Amniotic stem cell (primary cell): ENCODE measurements around the gene KRTAP6-3.

Experiments
- DNase-seq: peaks from one replicate; lab custom pipeline; 2025; lab: John Stamatoyannopoulos, UW

KRTAP6-3 gene

GRCh38 chr21:30592140-30592539 is at the start of gene KRTAP6-3:
TSS of gene KRTAP6-3 (plus strand) at chr21:30592440. CDS start at chr21:30592446, 6 bp downstream.
- DNase-seq: no peak

GRCh38 chr21:30552782-30553181 is 39.5 kb upstream of the KRTAP6-3 start:
- DNase-seq: no peak

- no peak for DNase-seq
Observed at GRCh38 chr21:30555095-30555494, 37.1 kb upstream of the KRTAP6-3 start.

- no peak for DNase-seq
Observed at GRCh38 chr21:30561264-30561895, 30.9 kb upstream of the KRTAP6-3 start, which contains the start of gene KRTAP19-7. TSS of gene KRTAP19-7 (minus strand) at chr21:30561314. CDS start at chr21:30561289, 25 bp downstream.

GRCh38 chr21:30561957-30562356 is 30.3 kb upstream of the KRTAP6-3 start:
- no peak for DNase-seq

GRCh38 chr21:30563072-30563471 is 29.2 kb upstream of the KRTAP6-3 start:
- DNase-seq: no peak

- DNase-seq: no peak
Observed at GRCh38 chr21:30563630-30564029, 28.6 kb upstream of the KRTAP6-3 start.

- no peak for DNase-seq
Observed at GRCh38 chr21:30567617-30568016, 24.6 kb upstream of the KRTAP6-3 start.

GRCh38 chr21:30577766-30578165 is 14.5 kb upstream of the KRTAP6-3 start:
- DNase-seq: no peak

GRCh38 chr21:30579346-30579745 is 12.9 kb upstream of the KRTAP6-3 start:
- no peak for DNase-seq

GRCh38 chr21:30580132-30580531 is 12.1 kb upstream of the KRTAP6-3 start:
- no peak for DNase-seq

- no peak for DNase-seq
Observed at GRCh38 chr21:30582870-30583269, 9.4 kb upstream of the KRTAP6-3 start.

- DNase-seq: no peak
Observed at GRCh38 chr21:30590297-30590696, 1.9 kb upstream of the KRTAP6-3 start, which contains the start of gene KRTAP22-2. TSS of gene KRTAP22-2 (minus strand) at chr21:30590397.

- no peak for DNase-seq
Observed at GRCh38 chr21:30598802-30599201, 6.6 kb downstream of the KRTAP6-3 start, which contains the start of gene KRTAP6-2. TSS of gene KRTAP6-2 (minus strand) at chr21:30598902. CDS start at chr21:30598874, 28 bp downstream.

GRCh38 chr21:30600787-30601186 is 8.5 kb downstream of the KRTAP6-3 start, which contains the start of gene KRTAP22-1:
TSS of gene KRTAP22-1 (plus strand) at chr21:30601087.
- no peak for DNase-seq

GRCh38 chr21:30605968-30606367 is 13.7 kb downstream of the KRTAP6-3 start:
- no peak for DNase-seq

- no peak for DNase-seq
Observed at GRCh38 chr21:30612132-30612531, 19.9 kb downstream of the KRTAP6-3 start.

- no peak for DNase-seq
Observed at GRCh38 chr21:30613836-30614235, 21.6 kb downstream of the KRTAP6-3 start, which contains the start of gene KRTAP6-1. TSS of gene KRTAP6-1 (minus strand) at chr21:30613930. CDS start at chr21:30613904, 26 bp downstream.

- no peak for DNase-seq
Observed at GRCh38 chr21:30615199-30615598, 23.0 kb downstream of the KRTAP6-3 start.

- DNase-seq: no peak
Observed at GRCh38 chr21:30616125-30616524, 23.9 kb downstream of the KRTAP6-3 start, which contains the start of gene KRTAP20-1. TSS of gene KRTAP20-1 (plus strand) at chr21:30616425. CDS start at chr21:30616455, 30 bp downstream.

- DNase-seq: no peak
Observed at GRCh38 chr21:30620080-30620479, 27.8 kb downstream of the KRTAP6-3 start.

GRCh38 chr21:30620522-30620921 is 28.3 kb downstream of the KRTAP6-3 start, which contains the start of gene KRTAP20-4:
TSS of gene KRTAP20-4 (plus strand) at chr21:30620627.
- no peak for DNase-seq

GRCh38 chr21:30623362-30623761 is 31.1 kb downstream of the KRTAP6-3 start:
- no peak for DNase-seq
